Astrocyte (in vitro differentiated cells and primary cell): ENCODE data around the gene TRAT1. TPM values are rescaled to one million over a fixed set of nuclear protein-coding genes. Genes with fewer than 3 reads are reported as not detected.

Experiments used
- DNase-seq: peaks from one replicate; pipeline ENCODE4 v3.0.0-alpha.2; 2010; ENCODE audit warnings: low read depth
- FAIRE-seq: peaks from 2 replicates; lab custom pipeline; 2011; peaks lifted over from hg19 to GRCh38; lab: Jason Lieb, UNC
- H2AFZ ChIP-seq: 2 replicates; pipeline ENCODE4 v1.6.0; 2012; ENCODE audit warnings: low read depth, low read length, inconsistent platforms
- H3K27ac ChIP-seq: 2 replicates; pipeline ENCODE4 v1.5.1; 2011; ENCODE audit warnings: low read depth, low read length, inconsistent platforms
- H3K27me3 ChIP-seq: 2 replicates; pipeline ENCODE4 v1.6.0; 2011; ENCODE audit warnings: low read length, inconsistent platforms; ENCODE audit not compliant: insufficient read depth
- H3K36me3 ChIP-seq: 2 replicates; pipeline ENCODE4 v1.5.1; 2011; ENCODE audit warnings: low read length, inconsistent platforms; ENCODE audit not compliant: insufficient read depth
- H3K4me1 ChIP-seq: 2 replicates; pipeline ENCODE4 v1.5.1; 2011; ENCODE audit warnings: low read length, inconsistent platforms; ENCODE audit not compliant: insufficient read depth
- H3K4me2 ChIP-seq: 2 replicates; pipeline ENCODE4 v1.6.0; 2012; ENCODE audit warnings: low read length, inconsistent platforms
- H3K4me3 ChIP-seq: 2 replicates; pipeline ENCODE4 v1.5.1; 2011; ENCODE audit warnings: low read depth, mild to moderate bottlenecking, low read length, inconsistent platforms; ENCODE audit not compliant: insufficient read depth
- H3K79me2 ChIP-seq: 2 replicates; pipeline ENCODE4 v1.6.0; 2012; ENCODE audit warnings: mild to moderate bottlenecking, low read length, inconsistent platforms; ENCODE audit not compliant: insufficient read depth
- H3K9ac ChIP-seq: 2 replicates; pipeline ENCODE4 v1.6.0; 2012; ENCODE audit warnings: mild to moderate bottlenecking, low read length, inconsistent platforms
- H3K9me3 ChIP-seq: 2 replicates; pipeline ENCODE4 v1.5.1; 2012; ENCODE audit warnings: low read depth, mild to moderate bottlenecking, low read length, inconsistent platforms; ENCODE audit not compliant: insufficient read depth
- H4K20me1 ChIP-seq: 2 replicates; pipeline ENCODE4 v1.6.0; 2012; ENCODE audit warnings: low read length, inconsistent platforms; ENCODE audit not compliant: insufficient read depth
- H3K27ac Mint-ChIP-seq: one replicate; pipeline ENCODE4 v1.8.0; 2021; ENCODE audit warnings: mild to moderate bottlenecking, mixed read lengths; ENCODE audit not compliant: unreplicated experiment
- H3K27me3 Mint-ChIP-seq: one replicate; pipeline ENCODE4 v1.8.0; 2021; ENCODE audit warnings: low read depth, mixed read lengths; ENCODE audit not compliant: unreplicated experiment
- H3K36me3 Mint-ChIP-seq: one replicate; pipeline ENCODE4 v1.8.0; 2021; ENCODE audit warnings: low read depth, mixed read lengths; ENCODE audit not compliant: unreplicated experiment
- H3K4me1 Mint-ChIP-seq: one replicate; pipeline ENCODE4 v1.8.0; 2021; ENCODE audit warnings: low read depth, mixed read lengths; ENCODE audit not compliant: unreplicated experiment
- H3K4me3 Mint-ChIP-seq: one replicate; pipeline ENCODE4 v1.8.0; 2021; ENCODE audit warnings: mild to moderate bottlenecking, moderate library complexity, mixed read lengths; ENCODE audit not compliant: unreplicated experiment
- H3K9me3 Mint-ChIP-seq: one replicate; pipeline ENCODE4 v1.8.0; 2021; ENCODE audit warnings: mild to moderate bottlenecking, mixed read lengths; ENCODE audit not compliant: unreplicated experiment
- CTCF ChIP-seq: IDR thresholded peaks from 2 replicates; pipeline ENCODE4 v1.5.1; 2011; ENCODE audit warnings: low read depth, mild to moderate bottlenecking, inconsistent platforms, low read length, moderate library complexity; ENCODE audit not compliant: insufficient read depth
- EZH2 ChIP-seq: IDR thresholded peaks from 2 replicates; pipeline ENCODE4 v1.6.1; 2012; ENCODE audit warnings: mild to moderate bottlenecking, low read length, inconsistent platforms; ENCODE audit not compliant: insufficient read depth
- total RNA-seq: library from RNA; stranded (reverse); gene quantifications from 2 replicates; pipeline ENCODE4 v1.2.1, GENCODE V29; 2021

The TRAT1 gene
- total RNA-seq, 1 donor from 2014 or later = not detected

GRCh38 chr3:108830991-108831614 is 8.5 kb downstream of the TRAT1 start:
- FAIRE-seq (no peak), DNase-seq (no peak)
- Mint-ChIP-seq H3K27me3 (no peaks in the 10 kb centered on the region), H3K36me3 (no peaks in the 10 kb centered on the region), H3K4me3 (no peak overlapping the region), H3K9me3 (no peaks in the 10 kb centered on the region), H3K4me1 (no peaks in the 10 kb centered on the region), H3K27ac (no peak overlapping the region)
- H3K27me3 ChIP-seq = no peaks in the 10 kb centered on the region
- no peak overlapping the region for H2AFZ ChIP-seq
- no peaks in the 10 kb centered on the region for H3K4me1 ChIP-seq
- H3K36me3 ChIP-seq = no peaks in the 10 kb centered on the region
- no peak overlapping the region for H3K27ac ChIP-seq
- no peaks in the 10 kb centered on the region for H3K9me3 ChIP-seq
- H3K4me3 ChIP-seq = no peak overlapping the region
- H3K79me2 ChIP-seq = no peaks in the 10 kb centered on the region
- no peaks in the 10 kb centered on the region for H4K20me1 ChIP-seq
- TF ChIP-seq CTCF = no peak
- TF ChIP-seq EZH2 = no peak
- H3K4me2 ChIP-seq = no peak overlapping the region
- H3K9ac ChIP-seq = no peak overlapping the region

- H3K36me3 ChIP-seq = no peaks in the 10 kb centered on the region
Observed at GRCh38 chr3:108833611-108834010, 11.0 kb downstream of the TRAT1 start.

More at GRCh38 chr3:108833611-108834010, 11.0 kb downstream of the TRAT1 start:
- Histone ChIP-seq H3K4me3 (no peak overlapping the region), H3K27ac (no peak overlapping the region), H3K27me3 (no peaks in the 10 kb centered on the region), H3K79me2 (no peaks in the 10 kb centered on the region), H2AFZ (no peak overlapping the region), H3K4me2 (no peak overlapping the region), H4K20me1 (no peaks in the 10 kb centered on the region), H3K9ac (no peak overlapping the region), H3K9me3 (no peaks in the 10 kb centered on the region), H3K4me1 (no peaks in the 10 kb centered on the region)
- no peaks in the 10 kb centered on the region for H3K36me3 Mint-ChIP-seq
- H3K27me3 Mint-ChIP-seq = no peaks in the 10 kb centered on the region
- DNase-seq (no peak), FAIRE-seq (no peak)
- H3K27ac Mint-ChIP-seq = no peak overlapping the region
- H3K9me3 Mint-ChIP-seq = no peaks in the 10 kb centered on the region
- TF ChIP-seq CTCF (no peak), EZH2 (no peak)
- no peak overlapping the region for H3K4me3 Mint-ChIP-seq
- no peaks in the 10 kb centered on the region for H3K4me1 Mint-ChIP-seq
